ENCODE data around the gene ARL6IP5.

The ARL6IP5 gene

GRCh38 chr3:69087030-69087791 lies 2.5 kb downstream of the ARL6IP5 start:
- no peak for DNase-seq

- no peak for DNase-seq
Measured at GRCh38 chr3:69088063-69088462, 3.3 kb downstream of the ARL6IP5 start.

GRCh38 chr3:69090021-69090420 lies 5.3 kb downstream of the ARL6IP5 start:
- DNase-seq: no peak

GRCh38 chr3:69091389-69092029 lies 6.8 kb downstream of the ARL6IP5 start:
- DNase-seq: no peak

- DNase-seq: no peak
Measured at GRCh38 chr3:69092030-69092516, 7.3 kb downstream of the ARL6IP5 start.

- no peak for DNase-seq
Measured at GRCh38 chr3:69094467-69095205, 9.9 kb downstream of the ARL6IP5 start.

- DNase-seq: no peak
Measured at GRCh38 chr3:69095636-69096035, 10.9 kb downstream of the ARL6IP5 start.

- no peak for DNase-seq
Measured at GRCh38 chr3:69096299-69096698, 11.6 kb downstream of the ARL6IP5 start.

GRCh38 chr3:69097407-69098086 lies 12.8 kb downstream of the ARL6IP5 start:
- no peak for DNase-seq

GRCh38 chr3:69099576-69099975 lies 14.8 kb downstream of the ARL6IP5 start:
- DNase-seq: no peak

GRCh38 chr3:69102384-69102783 lies 17.6 kb downstream of the ARL6IP5 start:
- no peak for DNase-seq

- no peak for DNase-seq
Measured at GRCh38 chr3:69103123-69103522, 18.4 kb downstream of the ARL6IP5 start.

- DNase-seq: no peak
Measured at GRCh38 chr3:69104586-69104985, 19.8 kb downstream of the ARL6IP5 start.

GRCh38 chr3:69105320-69105719 lies 20.6 kb downstream of the ARL6IP5 start:
- no peak for DNase-seq

- DNase-seq: no peak
Measured at GRCh38 chr3:69107841-69108240, 23.1 kb downstream of the ARL6IP5 start.

GRCh38 chr3:69108811-69109210 lies 24.1 kb downstream of the ARL6IP5 start:
- no peak for DNase-seq

GRCh38 chr3:69110941-69111546 lies 26.3 kb downstream of the ARL6IP5 start:
- DNase-seq: no peak

- no peak for DNase-seq
Measured at GRCh38 chr3:69113536-69113935, 28.8 kb downstream of the ARL6IP5 start.

- DNase-seq: no peak
Measured at GRCh38 chr3:69115731-69116130, 31.0 kb downstream of the ARL6IP5 start.

- DNase-seq: no peak
Measured at GRCh38 chr3:69116162-69116561, 31.4 kb downstream of the ARL6IP5 start.

GRCh38 chr3:69116897-69117296 lies 32.2 kb downstream of the ARL6IP5 start:
- no peak for DNase-seq

GRCh38 chr3:69118555-69118954 lies 33.8 kb downstream of the ARL6IP5 start:
- DNase-seq: no peak

GRCh38 chr3:69119138-69119537 lies 34.4 kb downstream of the ARL6IP5 start:
- no peak for DNase-seq

All from effector CD8-positive, alpha-beta T cell (primary cell).